ENCODE measurements around the gene DOCK2. TPM values are rescaled to one million over a fixed set of nuclear protein-coding genes. Genes with fewer than 3 reads are reported as not detected.

DOCK2 gene
- total RNA-seq, 1 experiment from 2014 or later, result 0.42 TPM

DNA sequence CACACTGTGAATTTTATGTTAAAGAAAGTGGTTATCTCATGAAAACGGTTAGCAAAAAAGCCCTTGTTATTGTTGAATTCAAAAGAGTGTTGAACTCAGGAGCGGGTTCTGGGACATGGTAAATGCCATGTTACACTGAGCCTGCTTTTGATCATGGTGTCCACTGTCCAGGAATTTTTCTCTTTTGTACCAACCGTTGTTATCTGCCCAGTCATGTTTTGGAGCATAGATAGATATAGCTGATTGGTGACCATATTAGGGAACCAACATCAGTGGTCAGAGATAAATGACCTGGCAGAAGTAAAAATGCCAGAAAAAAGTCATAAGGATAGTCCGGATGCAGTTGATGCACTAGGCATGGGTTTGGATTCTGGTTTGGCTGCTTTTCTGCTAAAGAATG, 29.3 kb downstream of the DOCK2 start:
- no TSS peak for BruUV-seq (replicated peaks)
- no peak for DNase-seq (ENCODE audit: unreplicated experiment)
- TF ChIP-seq, protein P1, sequence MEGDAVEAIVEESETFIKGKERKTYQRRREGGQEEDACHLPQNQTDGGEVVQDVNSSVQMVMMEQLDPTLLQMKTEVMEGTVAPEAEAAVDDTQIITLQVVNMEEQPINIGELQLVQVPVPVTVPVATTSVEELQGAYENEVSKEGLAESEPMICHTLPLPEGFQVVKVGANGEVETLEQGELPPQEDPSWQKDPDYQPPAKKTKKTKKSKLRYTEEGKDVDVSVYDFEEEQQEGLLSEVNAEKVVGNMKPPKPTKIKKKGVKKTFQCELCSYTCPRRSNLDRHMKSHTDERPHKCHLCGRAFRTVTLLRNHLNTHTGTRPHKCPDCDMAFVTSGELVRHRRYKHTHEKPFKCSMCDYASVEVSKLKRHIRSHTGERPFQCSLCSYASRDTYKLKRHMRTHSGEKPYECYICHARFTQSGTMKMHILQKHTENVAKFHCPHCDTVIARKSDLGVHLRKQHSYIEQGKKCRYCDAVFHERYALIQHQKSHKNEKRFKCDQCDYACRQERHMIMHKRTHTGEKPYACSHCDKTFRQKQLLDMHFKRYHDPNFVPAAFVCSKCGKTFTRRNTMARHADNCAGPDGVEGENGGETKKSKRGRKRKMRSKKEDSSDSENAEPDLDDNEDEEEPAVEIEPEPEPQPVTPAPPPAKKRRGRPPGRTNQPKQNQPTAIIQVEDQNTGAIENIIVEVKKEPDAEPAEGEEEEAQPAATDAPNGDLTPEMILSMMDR (IDR thresholded peaks at IDR 0.05; ENCODE audit: unreplicated experiment), result no peak
- H3K4me3 Mint-ChIP-seq (ENCODE audit: unreplicated experiment), result no peak overlapping the region
- H3K36me3 Mint-ChIP-seq (ENCODE audit: insufficient read depth, unreplicated experiment), result no peaks in the 10 kb centered on the region
- peaks cover 16% of the 10 kb centered on the region for H3K4me1 Mint-ChIP-seq (ENCODE audit: insufficient read depth, unreplicated experiment)
- ChIA-PET POLR2A (no interaction called here), CTCF (interaction anchor here (0.7 kb wide), 1 partner anchor 679 kb away, joined by 3 read pairs; no protein-coding TSS in a partner anchor)
- no peaks in the 10 kb centered on the region for H3K27me3 Mint-ChIP-seq (ENCODE audit: insufficient read depth, unreplicated experiment)
- H3K27ac Mint-ChIP-seq (ENCODE audit: low read depth, unreplicated experiment), result no peak overlapping the region
- intact Hi-C loops (cut with micrococcal nuclease), result no loop called here
- peaks cover 8% of the 10 kb centered on the region for H3K9me3 Mint-ChIP-seq (ENCODE audit: unreplicated experiment)

DNA sequence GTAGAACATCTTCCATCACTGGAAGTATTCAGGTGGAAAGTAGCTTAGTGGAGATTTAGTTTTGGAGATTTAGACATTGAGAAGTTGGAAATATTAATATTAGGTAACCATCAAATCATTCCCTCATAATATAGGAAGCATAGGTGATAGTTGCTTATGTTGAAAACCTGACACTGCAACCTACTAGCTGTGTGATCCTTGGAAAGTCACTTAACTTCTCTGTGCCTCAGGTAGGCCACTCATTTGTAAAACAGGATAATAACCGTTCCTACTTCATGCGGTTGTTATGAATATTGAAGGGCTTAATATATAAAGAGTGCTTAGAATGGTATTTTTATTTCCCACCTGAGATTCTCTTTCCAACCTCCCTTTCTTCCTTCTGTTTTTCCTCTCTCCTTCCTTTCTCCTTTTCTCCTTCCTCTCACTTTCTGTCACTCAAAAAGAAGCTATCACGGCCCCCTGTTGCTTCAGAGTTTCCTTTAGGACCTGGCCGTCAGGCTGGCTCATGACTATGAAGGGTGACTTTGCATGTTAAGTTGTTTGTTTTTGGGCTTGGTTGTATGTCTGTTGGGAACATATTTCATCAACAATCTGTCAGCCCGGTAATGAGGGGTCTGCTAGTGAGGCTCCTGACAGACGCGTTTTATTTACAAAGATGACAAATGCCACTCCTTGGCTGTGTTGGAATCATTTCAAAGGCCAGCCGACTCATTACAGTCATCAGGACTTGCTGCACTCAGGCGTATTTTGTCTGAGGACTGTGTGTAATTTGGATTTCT, 31.0 kb downstream of the DOCK2 start:
- intact Hi-C loops (cut with micrococcal nuclease), result no loop called here
- no TSS peak for BruUV-seq (replicated peaks)
- Mint-ChIP-seq H3K4me3 (ENCODE audit: unreplicated experiment) (peak overlapping the region; percentile 32), H3K4me1 (ENCODE audit: insufficient read depth, unreplicated experiment) (peaks cover 16% of the 10 kb centered on the region), H3K27me3 (ENCODE audit: insufficient read depth, unreplicated experiment) (no peaks in the 10 kb centered on the region), H3K27ac (ENCODE audit: low read depth, unreplicated experiment) (peak overlapping the region; percentile 57), H3K36me3 (ENCODE audit: insufficient read depth, unreplicated experiment) (no peaks in the 10 kb centered on the region), H3K9me3 (ENCODE audit: unreplicated experiment) (peaks cover under 1% of the 10 kb centered on the region)
- POLR2A ChIA-PET, result interaction anchor here (0.6 kb wide), 2 partner anchors 421 to 775 kb away, joined by 3 read pairs; no protein-coding TSS in a partner anchor
- peak; percentile 70 for DNase-seq (ENCODE audit: unreplicated experiment)
- TF ChIP-seq, protein P1 (IDR thresholded peaks at IDR 0.05; ENCODE audit: unreplicated experiment), result no peak
- CTCF ChIA-PET, result interaction anchor here (0.8 kb wide), 1 partner anchor 556 kb away, joined by 3 read pairs; no protein-coding TSS in a partner anchor

DNA sequence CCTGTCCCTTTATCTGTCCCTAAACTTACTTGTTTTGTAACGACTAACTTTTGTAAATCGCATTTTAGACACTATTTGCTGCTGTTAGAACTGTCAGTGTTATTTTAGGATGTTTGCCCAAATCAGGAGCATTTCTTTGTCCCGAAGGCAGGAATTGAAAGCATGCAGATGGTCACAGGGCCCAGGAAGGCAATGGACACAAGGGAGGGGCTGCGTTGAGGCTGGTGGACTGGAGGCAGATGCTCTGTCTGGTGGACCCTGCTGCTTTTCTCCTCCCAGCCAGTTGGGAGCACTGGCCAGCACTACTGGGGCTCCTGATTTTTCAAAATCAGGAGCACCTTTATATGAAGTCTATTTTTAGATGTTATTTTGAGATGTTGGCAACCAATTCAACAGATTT, 31.7 kb downstream of the DOCK2 start:
- Mint-ChIP-seq H3K27me3 (ENCODE audit: insufficient read depth, unreplicated experiment) (no peaks in the 10 kb centered on the region), H3K27ac (ENCODE audit: low read depth, unreplicated experiment) (peak overlapping the region; percentile 57), H3K36me3 (ENCODE audit: insufficient read depth, unreplicated experiment) (no peaks in the 10 kb centered on the region), H3K9me3 (ENCODE audit: unreplicated experiment) (no peaks in the 10 kb centered on the region), H3K4me3 (ENCODE audit: unreplicated experiment) (peak overlapping the region; percentile 32), H3K4me1 (ENCODE audit: insufficient read depth, unreplicated experiment) (peaks cover 16% of the 10 kb centered on the region)
- BruUV-seq (replicated peaks), result no TSS peak
- ChIA-PET CTCF (no interaction called here), POLR2A (no interaction called here)
- TF ChIP-seq, protein P1 (IDR thresholded peaks at IDR 0.05; ENCODE audit: unreplicated experiment), result no peak
- intact Hi-C loops (cut with micrococcal nuclease), result no loop called here
- peak; percentile 46 for DNase-seq (ENCODE audit: unreplicated experiment)

DNA sequence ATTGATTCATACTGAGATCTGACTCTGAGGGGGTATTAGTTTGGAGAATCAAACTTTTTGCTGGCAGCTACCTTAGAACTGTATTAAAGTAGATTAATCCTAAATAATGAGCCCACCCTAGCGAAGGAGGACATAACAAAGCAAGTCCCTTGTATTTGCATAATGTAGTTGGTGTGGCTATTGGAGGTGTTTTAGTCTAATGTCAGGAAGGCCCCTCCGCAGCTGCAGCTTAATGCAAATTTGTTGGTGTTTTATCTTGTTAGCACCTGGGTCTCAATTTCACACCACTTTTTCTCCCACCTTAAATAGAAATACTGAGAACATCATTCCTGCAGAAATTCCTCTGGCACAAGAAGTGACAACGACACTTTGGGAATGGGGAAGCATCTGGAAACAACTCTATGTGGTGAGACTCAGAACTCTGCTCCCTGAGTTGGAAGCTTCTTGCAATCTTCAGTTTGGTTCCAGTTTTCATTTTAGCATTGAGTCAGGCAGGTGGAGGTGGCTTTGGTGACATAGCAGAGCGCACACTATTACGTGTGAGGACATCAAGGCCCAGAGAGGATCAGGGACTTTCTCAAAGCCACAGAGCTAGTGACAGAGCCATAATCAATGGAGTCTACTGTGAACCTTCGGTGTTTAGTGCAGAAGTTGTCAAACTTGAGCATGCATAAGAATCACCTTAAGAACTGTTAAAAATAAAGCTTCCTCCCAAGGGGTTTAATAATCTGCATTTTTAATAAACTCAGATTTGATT, 33.9 kb downstream of the DOCK2 start:
- CTCF ChIA-PET, result interaction anchor here (0.6 to 0.9 kb wide), 5 partner anchors 25 to 1461 kb away, joined by 3 to 4 read pairs (median 3); partner anchors contain the start of gene INSYN2B
- no peak for DNase-seq (ENCODE audit: unreplicated experiment)
- H3K4me1 Mint-ChIP-seq (ENCODE audit: insufficient read depth, unreplicated experiment), result peaks cover 16% of the 10 kb centered on the region
- H3K4me3 Mint-ChIP-seq (ENCODE audit: unreplicated experiment), result no peak overlapping the region
- no TSS peak for BruUV-seq (replicated peaks)
- H3K27me3 Mint-ChIP-seq (ENCODE audit: insufficient read depth, unreplicated experiment), result no peaks in the 10 kb centered on the region
- POLR2A ChIA-PET, result no interaction called here
- no peaks in the 10 kb centered on the region for H3K9me3 Mint-ChIP-seq (ENCODE audit: unreplicated experiment)
- no peak overlapping the region for H3K27ac Mint-ChIP-seq (ENCODE audit: low read depth, unreplicated experiment)
- H3K36me3 Mint-ChIP-seq (ENCODE audit: insufficient read depth, unreplicated experiment), result no peaks in the 10 kb centered on the region
- TF ChIP-seq, protein P1 (IDR thresholded peaks at IDR 0.05; ENCODE audit: unreplicated experiment), result no peak
- intact Hi-C loops (cut with micrococcal nuclease), result no loop called here
